WTC11 (cell line): ENCODE results near the gene ATP11A.

ENCODE experiments used
- ESRRA ChIP-seq: sonication (generic); formaldehyde crosslinking; IDR thresholded peaks from 2 replicates; pipeline ENCODE4 v1.8.1; 2022; ENCODE audit warnings: mild to moderate bottlenecking, missing genetic modification reagents, borderline replicate concordance
- FOXP1 ChIP-seq: sonication (generic); formaldehyde crosslinking; IDR thresholded peaks from 2 replicates; pipeline ENCODE4 v1.8.0; 2022; ENCODE audit warnings: missing genetic modification reagents, mild to moderate bottlenecking, moderate library complexity, borderline replicate concordance
- NFATC4 ChIP-seq: fragments of 250-450 bp; sonication (Bioruptor Pico); IDR thresholded peaks from 2 replicates; pipeline ENCODE4 v1.9.0; 2021; ENCODE audit warnings: mild to moderate bottlenecking
- NFYB ChIP-seq: sonication (generic); formaldehyde crosslinking; conservative IDR thresholded peaks from 2 replicates; pipeline ENCODE4 v1.8.0; 2022; ENCODE audit warnings: low read depth, missing genetic modification reagents
- NR1H2 ChIP-seq: sonication (generic); formaldehyde crosslinking; IDR thresholded peaks from 2 replicates; pipeline ENCODE4 v1.9.0; 2021; ENCODE audit warnings: mild to moderate bottlenecking, moderate library complexity, missing genetic modification reagents
- NR2C2 ChIP-seq: sonication (generic); formaldehyde crosslinking; IDR thresholded peaks from 2 replicates; pipeline ENCODE4 v1.8.0; 2022; ENCODE audit warnings: mild to moderate bottlenecking, missing genetic modification reagents
- TEAD1 ChIP-seq: sonication (generic); formaldehyde crosslinking; IDR thresholded peaks from 2 replicates; pipeline ENCODE4 v1.8.0; 2022; ENCODE audit warnings: mild to moderate bottlenecking, missing genetic modification reagents
- ZNF121 ChIP-seq: sonication (generic); formaldehyde crosslinking; IDR thresholded peaks from 2 replicates; pipeline ENCODE4 v1.8.0; 2023; ENCODE audit warnings: missing genetic modification reagents
- TF ChIP-seq, protein P1 (sequence below): fragments of 200-600 bp; IDR thresholded peaks from 2 replicates; pipeline ENCODE4 v1.8.0; 2022; ENCODE audit warnings: antibody characterized with exemption
- TF ChIP-seq, protein P2 (sequence below): sonication (generic); formaldehyde crosslinking; IDR thresholded peaks from 2 replicates; pipeline ENCODE4 v1.8.1; 2022; ENCODE audit warnings: missing genetic modification reagents, borderline replicate concordance
- TF ChIP-seq, protein P3 (sequence below): fragments of 250-450 bp; sonication (Bioruptor Pico); IDR thresholded peaks from 2 replicates; pipeline ENCODE4 v1.8.0; 2021; ENCODE audit warnings: mild to moderate bottlenecking
- TF ChIP-seq, protein P4 (sequence below): sonication (generic); formaldehyde crosslinking; IDR thresholded peaks from 2 replicates; pipeline ENCODE4 v1.8.1; 2023; ENCODE audit warnings: mild to moderate bottlenecking, missing genetic modification reagents, moderate library complexity
- TF ChIP-seq, protein P5 (sequence below): sonication (generic); formaldehyde crosslinking; IDR thresholded peaks from 2 replicates; pipeline ENCODE4 v1.8.1; 2022; ENCODE audit warnings: low read depth, missing genetic modification reagents, borderline replicate concordance
- TF ChIP-seq, protein P6 (sequence below): sonication (generic); formaldehyde crosslinking; conservative IDR thresholded peaks from 2 replicates; pipeline ENCODE4 v1.8.1; 2022; ENCODE audit warnings: mild to moderate bottlenecking, missing genetic modification reagents

DNA sequence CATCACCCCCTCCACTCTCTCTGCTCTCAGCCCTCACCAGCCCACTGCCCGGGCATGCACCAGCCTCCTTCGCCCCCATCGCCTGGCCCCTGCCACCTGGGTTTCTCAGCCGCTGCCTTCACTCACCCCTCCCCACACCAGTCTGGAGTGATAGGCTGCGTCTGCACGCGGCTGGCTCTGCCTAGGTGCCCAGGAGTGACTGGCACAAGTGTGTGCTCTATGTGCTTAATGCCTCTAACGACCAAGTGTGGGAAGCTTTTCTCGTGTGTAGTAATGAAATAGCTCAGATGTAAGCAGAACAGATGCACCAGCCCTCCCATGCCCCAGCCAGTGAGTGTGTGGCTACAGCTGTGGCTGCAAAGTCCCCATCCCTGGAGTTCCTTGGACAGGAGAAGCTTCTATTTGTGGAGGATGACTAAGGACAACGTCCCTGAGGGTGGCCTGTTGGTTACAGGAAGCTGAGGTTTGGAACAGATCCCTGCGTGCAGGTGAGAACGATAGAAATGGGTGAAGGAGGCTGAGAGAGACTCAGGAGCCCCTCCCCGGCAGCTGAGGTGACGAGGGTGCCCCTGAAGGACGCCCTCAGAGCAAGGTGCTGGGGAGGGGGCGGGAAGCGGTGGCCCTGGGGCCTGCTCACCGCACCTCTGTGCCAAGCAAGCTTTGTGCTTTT lies 35.6 kb downstream of the ATP11A start:
- TF ChIP-seq ZNF121 (CRISPR knock-in tag) (no peak), FOXP1 (no peak), TEAD1 (CRISPR knock-in tag) (no peak), NFATC4 (CRISPR knock-in tag) (no peak), ESRRA (no peak), NFYB (CRISPR knock-in tag) (no peak), NR1H2 (no peak), NR2C2 (no peak)
- TF ChIP-seq, protein P1, sequence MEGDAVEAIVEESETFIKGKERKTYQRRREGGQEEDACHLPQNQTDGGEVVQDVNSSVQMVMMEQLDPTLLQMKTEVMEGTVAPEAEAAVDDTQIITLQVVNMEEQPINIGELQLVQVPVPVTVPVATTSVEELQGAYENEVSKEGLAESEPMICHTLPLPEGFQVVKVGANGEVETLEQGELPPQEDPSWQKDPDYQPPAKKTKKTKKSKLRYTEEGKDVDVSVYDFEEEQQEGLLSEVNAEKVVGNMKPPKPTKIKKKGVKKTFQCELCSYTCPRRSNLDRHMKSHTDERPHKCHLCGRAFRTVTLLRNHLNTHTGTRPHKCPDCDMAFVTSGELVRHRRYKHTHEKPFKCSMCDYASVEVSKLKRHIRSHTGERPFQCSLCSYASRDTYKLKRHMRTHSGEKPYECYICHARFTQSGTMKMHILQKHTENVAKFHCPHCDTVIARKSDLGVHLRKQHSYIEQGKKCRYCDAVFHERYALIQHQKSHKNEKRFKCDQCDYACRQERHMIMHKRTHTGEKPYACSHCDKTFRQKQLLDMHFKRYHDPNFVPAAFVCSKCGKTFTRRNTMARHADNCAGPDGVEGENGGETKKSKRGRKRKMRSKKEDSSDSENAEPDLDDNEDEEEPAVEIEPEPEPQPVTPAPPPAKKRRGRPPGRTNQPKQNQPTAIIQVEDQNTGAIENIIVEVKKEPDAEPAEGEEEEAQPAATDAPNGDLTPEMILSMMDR = no peak
- TF ChIP-seq, protein P2, sequence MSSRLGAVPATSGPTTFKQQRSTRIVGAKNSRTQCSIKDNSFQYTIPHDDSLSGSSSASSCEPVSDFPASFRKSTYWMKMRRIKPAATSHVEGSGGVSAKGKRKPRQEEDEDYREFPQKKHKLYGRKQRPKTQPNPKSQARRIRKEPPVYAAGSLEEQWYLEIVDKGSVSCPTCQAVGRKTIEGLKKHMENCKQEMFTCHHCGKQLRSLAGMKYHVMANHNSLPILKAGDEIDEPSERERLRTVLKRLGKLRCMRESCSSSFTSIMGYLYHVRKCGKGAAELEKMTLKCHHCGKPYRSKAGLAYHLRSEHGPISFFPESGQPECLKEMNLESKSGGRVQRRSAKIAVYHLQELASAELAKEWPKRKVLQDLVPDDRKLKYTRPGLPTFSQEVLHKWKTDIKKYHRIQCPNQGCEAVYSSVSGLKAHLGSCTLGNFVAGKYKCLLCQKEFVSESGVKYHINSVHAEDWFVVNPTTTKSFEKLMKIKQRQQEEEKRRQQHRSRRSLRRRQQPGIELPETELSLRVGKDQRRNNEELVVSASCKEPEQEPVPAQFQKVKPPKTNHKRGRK = no peak
- TF ChIP-seq, protein P3, sequence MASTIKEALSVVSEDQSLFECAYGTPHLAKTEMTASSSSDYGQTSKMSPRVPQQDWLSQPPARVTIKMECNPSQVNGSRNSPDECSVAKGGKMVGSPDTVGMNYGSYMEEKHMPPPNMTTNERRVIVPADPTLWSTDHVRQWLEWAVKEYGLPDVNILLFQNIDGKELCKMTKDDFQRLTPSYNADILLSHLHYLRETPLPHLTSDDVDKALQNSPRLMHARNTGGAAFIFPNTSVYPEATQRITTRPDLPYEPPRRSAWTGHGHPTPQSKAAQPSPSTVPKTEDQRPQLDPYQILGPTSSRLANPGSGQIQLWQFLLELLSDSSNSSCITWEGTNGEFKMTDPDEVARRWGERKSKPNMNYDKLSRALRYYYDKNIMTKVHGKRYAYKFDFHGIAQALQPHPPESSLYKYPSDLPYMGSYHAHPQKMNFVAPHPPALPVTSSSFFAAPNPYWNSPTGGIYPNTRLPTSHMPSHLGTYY (CRISPR knock-in tag) = no peak
- TF ChIP-seq, protein P4, sequence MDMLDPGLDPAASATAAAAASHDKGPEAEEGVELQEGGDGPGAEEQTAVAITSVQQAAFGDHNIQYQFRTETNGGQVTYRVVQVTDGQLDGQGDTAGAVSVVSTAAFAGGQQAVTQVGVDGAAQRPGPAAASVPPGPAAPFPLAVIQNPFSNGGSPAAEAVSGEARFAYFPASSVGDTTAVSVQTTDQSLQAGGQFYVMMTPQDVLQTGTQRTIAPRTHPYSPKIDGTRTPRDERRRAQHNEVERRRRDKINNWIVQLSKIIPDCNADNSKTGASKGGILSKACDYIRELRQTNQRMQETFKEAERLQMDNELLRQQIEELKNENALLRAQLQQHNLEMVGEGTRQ (CRISPR knock-in tag) = no peak
- TF ChIP-seq, protein P5, sequence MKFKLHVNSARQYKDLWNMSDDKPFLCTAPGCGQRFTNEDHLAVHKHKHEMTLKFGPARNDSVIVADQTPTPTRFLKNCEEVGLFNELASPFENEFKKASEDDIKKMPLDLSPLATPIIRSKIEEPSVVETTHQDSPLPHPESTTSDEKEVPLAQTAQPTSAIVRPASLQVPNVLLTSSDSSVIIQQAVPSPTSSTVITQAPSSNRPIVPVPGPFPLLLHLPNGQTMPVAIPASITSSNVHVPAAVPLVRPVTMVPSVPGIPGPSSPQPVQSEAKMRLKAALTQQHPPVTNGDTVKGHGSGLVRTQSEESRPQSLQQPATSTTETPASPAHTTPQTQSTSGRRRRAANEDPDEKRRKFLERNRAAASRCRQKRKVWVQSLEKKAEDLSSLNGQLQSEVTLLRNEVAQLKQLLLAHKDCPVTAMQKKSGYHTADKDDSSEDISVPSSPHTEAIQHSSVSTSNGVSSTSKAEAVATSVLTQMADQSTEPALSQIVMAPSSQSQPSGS (CRISPR knock-in tag) = no peak
- TF ChIP-seq, protein P6, sequence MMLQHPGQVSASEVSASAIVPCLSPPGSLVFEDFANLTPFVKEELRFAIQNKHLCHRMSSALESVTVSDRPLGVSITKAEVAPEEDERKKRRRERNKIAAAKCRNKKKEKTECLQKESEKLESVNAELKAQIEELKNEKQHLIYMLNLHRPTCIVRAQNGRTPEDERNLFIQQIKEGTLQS (CRISPR knock-in tag) = no peak
